Smooth muscle cell (in vitro differentiated cells): ENCODE data around the gene PDE4D. TPM values are rescaled to one million over a fixed set of nuclear protein-coding genes. Genes with fewer than 3 reads are reported as not detected.

Experiments
- DNase-seq: peaks from one replicate; lab custom pipeline; 2025; ENCODE audit not compliant: unreplicated experiment; lab: John Stamatoyannopoulos, UW
- H2AFZ ChIP-seq: fragments of 200-600 bp; sonication (generic); 2 replicates; pipeline ENCODE4 v1.6.0; 2016; ENCODE audit warnings: antibody characterized with exemption, low read depth, mild to moderate bottlenecking
- H3F3A ChIP-seq: fragments of 200-600 bp; sonication (generic); 2 replicates; pipeline ENCODE4 v1.6.0; 2017; ENCODE audit warnings: antibody characterized with exemption, low read depth
- H3K27ac ChIP-seq: fragments of 200-600 bp; sonication (generic); 2 replicates; pipeline ENCODE4 v1.5.1; 2016; ENCODE audit warnings: low read depth, mild to moderate bottlenecking
- H3K27me3 ChIP-seq: fragments of 200-600 bp; sonication (generic); 2 replicates; pipeline ENCODE4 v1.6.1; 2016; ENCODE audit warnings: low read depth, mild to moderate bottlenecking
- H3K36me3 ChIP-seq: fragments of 200-600 bp; sonication (generic); 2 replicates; pipeline ENCODE4 v1.5.1; 2016; ENCODE audit warnings: low read depth
- H3K4me1 ChIP-seq: fragments of 200-600 bp; sonication (generic); 2 replicates; pipeline ENCODE4 v1.5.1; 2016; ENCODE audit warnings: low read depth
- H3K4me2 ChIP-seq: fragments of 200-600 bp; sonication (generic); 2 replicates; pipeline ENCODE4 v1.6.0; 2016; ENCODE audit warnings: mild to moderate bottlenecking
- H3K4me3 ChIP-seq: fragments of 200-600 bp; sonication (generic); 2 replicates; pipeline ENCODE4 v1.5.1; 2016; ENCODE audit warnings: mild to moderate bottlenecking
- H3K79me2 ChIP-seq: fragments of 200-600 bp; sonication (generic); 2 replicates; pipeline ENCODE4 v1.6.0; 2016; ENCODE audit warnings: low read depth, mild to moderate bottlenecking
- H3K9ac ChIP-seq: fragments of 200-600 bp; sonication (generic); 2 replicates; pipeline ENCODE4 v1.6.0; 2016; ENCODE audit warnings: low read depth
- H3K9me3 ChIP-seq: fragments of 200-600 bp; sonication (generic); replicated peaks from 2 replicates; pipeline ENCODE4 v1.5.1; 2016; ENCODE audit warnings: low read depth
- H4K20me1 ChIP-seq: fragments of 200-600 bp; sonication (generic); 2 replicates; pipeline ENCODE4 v1.6.0; 2016; ENCODE audit warnings: low read depth
- WGBS: methylation state at CpG from one replicate; pipeline ENCODE4 v1.1.7; 2016; ENCODE audit warnings: low lambda C conversion rate; 5-methylcytosine and 5-hydroxymethylcytosine counted together
- polyA plus RNA-seq: library from polyadenylated mRNA; unstranded; fragments of >200 nt; fragmentation: Nextera tagmentation; extraction: Ambion mirVana; gene quantifications from 2 replicates; pipeline ENCODE4 v1.2.1, GENCODE V29; 2016
- total RNA-seq: library from RNA; depleted of rRNA; stranded (reverse); fragments of >200 nt; gene quantifications from 2 replicates; pipeline ENCODE4 v1.2.3, GENCODE V29; 2014
- TF ChIP-seq, protein P1 (sequence below): fragments of 200-600 bp; sonication (generic); IDR thresholded peaks from 2 replicates; pipeline ENCODE4 v1.5.1; 2017; ENCODE audit warnings: borderline replicate concordance, mild to moderate bottlenecking, antibody characterized with exemption; ENCODE audit not compliant: insufficient read depth, poor library complexity, severe bottlenecking

PDE4D gene
- total and polyA plus RNA-seq, 2 experiments from 2014 or later = 16.4 to 61.0 TPM

GRCh38 chr5:59234236-59234635, 659.3 kb downstream of the PDE4D start:
- Histone ChIP-seq H3K36me3 (no peaks in the 10 kb centered on the region), H3F3A (no peaks in the 10 kb centered on the region), H3K4me2 (no peak overlapping the region), H4K20me1 (peaks cover 24% of the 10 kb centered on the region), H3K4me1 (no peaks in the 10 kb centered on the region), H3K27ac (no peak overlapping the region), H3K9me3 (no peaks in the 10 kb centered on the region), H3K4me3 (no peak overlapping the region), H2AFZ (no peak overlapping the region), H3K27me3 (no peaks in the 10 kb centered on the region), H3K9ac (no peak overlapping the region), H3K79me2 (no peaks in the 10 kb centered on the region)
- 81% methylated on average over 1 of the region's 1 CpG for WGBS
- no peak for DNase-seq
- TF ChIP-seq, protein P1, sequence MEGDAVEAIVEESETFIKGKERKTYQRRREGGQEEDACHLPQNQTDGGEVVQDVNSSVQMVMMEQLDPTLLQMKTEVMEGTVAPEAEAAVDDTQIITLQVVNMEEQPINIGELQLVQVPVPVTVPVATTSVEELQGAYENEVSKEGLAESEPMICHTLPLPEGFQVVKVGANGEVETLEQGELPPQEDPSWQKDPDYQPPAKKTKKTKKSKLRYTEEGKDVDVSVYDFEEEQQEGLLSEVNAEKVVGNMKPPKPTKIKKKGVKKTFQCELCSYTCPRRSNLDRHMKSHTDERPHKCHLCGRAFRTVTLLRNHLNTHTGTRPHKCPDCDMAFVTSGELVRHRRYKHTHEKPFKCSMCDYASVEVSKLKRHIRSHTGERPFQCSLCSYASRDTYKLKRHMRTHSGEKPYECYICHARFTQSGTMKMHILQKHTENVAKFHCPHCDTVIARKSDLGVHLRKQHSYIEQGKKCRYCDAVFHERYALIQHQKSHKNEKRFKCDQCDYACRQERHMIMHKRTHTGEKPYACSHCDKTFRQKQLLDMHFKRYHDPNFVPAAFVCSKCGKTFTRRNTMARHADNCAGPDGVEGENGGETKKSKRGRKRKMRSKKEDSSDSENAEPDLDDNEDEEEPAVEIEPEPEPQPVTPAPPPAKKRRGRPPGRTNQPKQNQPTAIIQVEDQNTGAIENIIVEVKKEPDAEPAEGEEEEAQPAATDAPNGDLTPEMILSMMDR = no peak

DNA sequence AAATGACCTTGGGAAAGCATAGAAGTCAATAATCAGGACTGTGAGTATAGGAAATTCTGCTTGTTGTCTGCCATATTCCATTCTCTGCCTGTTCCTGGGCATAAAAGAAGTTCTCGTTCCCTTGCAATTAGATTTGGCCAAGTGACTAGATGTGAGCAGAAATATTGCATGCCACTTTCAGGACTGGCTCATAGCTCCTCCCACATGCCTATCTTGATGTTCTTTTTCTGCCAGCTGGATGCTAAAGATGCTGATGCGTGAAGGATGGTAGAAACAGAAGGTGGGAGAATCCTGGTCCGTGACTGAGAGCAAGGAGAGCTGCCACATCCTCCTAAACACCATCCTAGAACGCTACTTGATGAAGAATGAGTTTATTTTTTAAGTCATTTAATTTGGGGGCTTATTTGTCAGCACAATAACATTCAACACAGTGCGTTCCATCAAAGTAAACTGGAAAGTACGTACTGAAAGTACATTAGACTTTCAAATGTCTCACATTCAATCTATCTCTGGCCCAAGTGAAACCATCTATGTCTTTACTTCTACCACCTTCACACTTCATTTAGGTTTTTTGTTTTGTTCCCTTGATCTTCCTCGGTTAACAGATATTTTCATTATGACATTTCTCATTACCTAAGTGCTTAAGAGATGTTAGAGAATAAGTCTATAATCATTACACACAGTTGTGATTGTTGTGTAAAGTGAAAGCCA, 662.1 kb downstream of the PDE4D start:
- TF ChIP-seq, protein P1 = no peak
- peaks cover 5% of the 10 kb centered on the region for H4K20me1 ChIP-seq
- no peaks in the 10 kb centered on the region for H3F3A ChIP-seq
- no peak overlapping the region for H2AFZ ChIP-seq
- H3K9me3 ChIP-seq = no peaks in the 10 kb centered on the region
- H3K27ac ChIP-seq = no peak overlapping the region
- H3K4me2 ChIP-seq = no peak overlapping the region
- H3K4me3 ChIP-seq = no peak overlapping the region
- no peak overlapping the region for H3K9ac ChIP-seq
- H3K4me1 ChIP-seq = no peaks in the 10 kb centered on the region
- WGBS = 90% methylated on average over 7 of the region's 7 CpGs
- no peaks in the 10 kb centered on the region for H3K36me3 ChIP-seq
- no peaks in the 10 kb centered on the region for H3K79me2 ChIP-seq
- no peak for DNase-seq
- H3K27me3 ChIP-seq = no peaks in the 10 kb centered on the region

DNA sequence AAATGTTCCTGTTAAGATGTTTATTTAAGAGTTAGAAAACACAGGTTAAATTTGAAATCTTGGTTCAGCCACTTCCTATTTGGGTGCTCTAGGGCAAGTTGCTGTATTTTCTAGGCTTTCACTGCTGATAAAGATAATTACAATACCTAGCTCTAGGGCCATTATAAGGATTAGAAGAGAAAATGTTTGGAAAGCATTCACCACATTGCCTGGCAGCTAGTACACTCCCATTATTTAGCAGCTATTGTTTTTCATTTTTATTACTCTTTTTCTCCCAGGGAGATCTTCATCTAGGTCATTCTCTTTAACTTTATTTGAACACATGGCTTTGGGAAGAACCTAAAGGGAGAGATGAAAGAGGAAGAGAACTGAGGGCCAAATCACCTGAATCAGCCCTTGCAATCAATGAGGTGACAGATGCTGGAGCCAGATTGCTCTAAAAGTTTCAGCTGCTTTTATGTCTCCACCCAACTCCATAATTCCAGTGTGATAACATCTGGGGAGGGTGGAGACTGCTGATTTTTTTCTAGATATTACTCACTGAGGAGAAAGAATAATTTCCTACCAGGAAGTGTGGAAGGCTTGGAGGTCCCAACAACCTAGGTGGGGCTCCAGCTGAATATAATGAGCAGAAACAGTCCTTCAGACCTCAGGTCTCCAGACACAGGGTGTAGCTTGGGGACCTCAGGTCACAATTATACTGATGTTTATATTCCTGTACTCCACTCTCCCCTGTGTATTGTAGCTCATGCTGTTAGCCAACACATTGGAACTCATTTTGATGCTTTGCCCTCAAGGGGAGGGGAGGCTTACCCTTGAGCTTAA, 670.6 kb downstream of the PDE4D start:
- Histone ChIP-seq H3K4me3 (no peak overlapping the region), H3K27me3 (no peaks in the 10 kb centered on the region), H3K9me3 (no peaks in the 10 kb centered on the region), H3F3A (no peaks in the 10 kb centered on the region), H3K79me2 (no peaks in the 10 kb centered on the region), H3K4me1 (peaks cover 2% of the 10 kb centered on the region), H3K27ac (no peak overlapping the region), H4K20me1 (peaks cover 4% of the 10 kb centered on the region), H3K9ac (no peak overlapping the region), H3K36me3 (no peaks in the 10 kb centered on the region), H2AFZ (no peak overlapping the region), H3K4me2 (no peak overlapping the region)
- no peak for DNase-seq
- TF ChIP-seq, protein P1 = no peak

GRCh38 chr5:59221769-59222168, 671.8 kb downstream of the PDE4D start:
- no peaks in the 10 kb centered on the region for H3K9me3 ChIP-seq
- TF ChIP-seq, protein P1 = no peak
- H3K4me3 ChIP-seq = no peak overlapping the region
- H3K27me3 ChIP-seq = no peaks in the 10 kb centered on the region
- no peak overlapping the region for H2AFZ ChIP-seq
- no peak overlapping the region for H3K9ac ChIP-seq
- no peak overlapping the region for H3K27ac ChIP-seq
- H3K79me2 ChIP-seq = no peaks in the 10 kb centered on the region
- H3K4me1 ChIP-seq = peaks cover 2% of the 10 kb centered on the region
- DNase-seq = no peak
- peaks cover 4% of the 10 kb centered on the region for H4K20me1 ChIP-seq
- 98% methylated on average over 2 of the region's 2 CpGs for WGBS
- H3K36me3 ChIP-seq = no peaks in the 10 kb centered on the region
- H3K4me2 ChIP-seq = no peak overlapping the region
- H3F3A ChIP-seq = no peaks in the 10 kb centered on the region
